NCI-H82 treated with DMSO at 0.1 percent for 48 hours (cell line): ENCODE measurements around the gene SH3BP5.

Source experiments
- DNase-seq: peaks from one replicate; lab custom pipeline; 2025; ENCODE audit not compliant: unreplicated experiment; lab: John Stamatoyannopoulos, UW

The SH3BP5 gene

GRCh38 chr3:15347063-15347736 is 14.8 kb upstream of the SH3BP5 start:
- DNase-seq: no peak

GRCh38 chr3:15346516-15346915 is 14.1 kb upstream of the SH3BP5 start:
- no peak for DNase-seq

- no peak for DNase-seq
Measured at GRCh38 chr3:15345608-15346137, 13.3 kb upstream of the SH3BP5 start.

- peak; percentile 90 for DNase-seq
Measured at GRCh38 chr3:15345066-15345607, 12.8 kb upstream of the SH3BP5 start.

- DNase-seq: no peak
Measured at GRCh38 chr3:15342945-15343344, 10.6 kb upstream of the SH3BP5 start.

- no peak for DNase-seq
Measured at GRCh38 chr3:15342246-15342645, 9.9 kb upstream of the SH3BP5 start.

- no peak for DNase-seq
Measured at GRCh38 chr3:15341030-15341726, 8.8 kb upstream of the SH3BP5 start.

- no peak for DNase-seq
Measured at GRCh38 chr3:15339786-15340215, 7.4 kb upstream of the SH3BP5 start.

GRCh38 chr3:15339001-15339400 is 6.6 kb upstream of the SH3BP5 start:
- DNase-seq: no peak

- no peak for DNase-seq
Measured at GRCh38 chr3:15337963-15338362, 5.6 kb upstream of the SH3BP5 start.

- DNase-seq: no peak
Measured at GRCh38 chr3:15336057-15336456, 3.7 kb upstream of the SH3BP5 start.

- no peak for DNase-seq
Measured at GRCh38 chr3:15333956-15334263, 1.5 kb upstream of the SH3BP5 start.

- no peak for DNase-seq
Measured at GRCh38 chr3:15333099-15333955, 941 bp upstream of the SH3BP5 start.

- no peak for DNase-seq
Measured at GRCh38 chr3:15331606-15332404, 581 bp downstream of the SH3BP5 start.

GRCh38 chr3:15331072-15331605 is 1.2 kb downstream of the SH3BP5 start:
- peak; percentile 59 for DNase-seq

GRCh38 chr3:15330031-15330596 is 2.3 kb downstream of the SH3BP5 start:
- DNase-seq: no peak

GRCh38 chr3:15329046-15330005 is 3.1 kb downstream of the SH3BP5 start:
- DNase-seq: no peak

- no peak for DNase-seq
Measured at GRCh38 chr3:15327941-15328340, 4.4 kb downstream of the SH3BP5 start.

- DNase-seq: no peak
Measured at GRCh38 chr3:15326673-15327072, 5.7 kb downstream of the SH3BP5 start.
